Left renal pelvis (tissue), 4 donors: ENCODE measurements around the gene NCS1. TPM values are rescaled to one million over a fixed set of nuclear protein-coding genes. Genes with fewer than 3 reads are reported as not detected.
"Not testable (repeated sequence)": the region's sequence is repeated elsewhere in the genome, so short reads cannot be mapped to it uniquely, and the experiment has no call there.

Experiments
- DNase-seq, 4 donors: peaks; one replicate each; pipeline ENCODE4 v3.0.0-alpha.2; 2013; ENCODE audit warnings: low read depth in 4 of 4, low spot score in 3 of 4
- polyA plus RNA-seq, 4 donors: library from polyadenylated mRNA; unstranded; fragments of 120-200 nt; gene quantifications; one replicate each; pipeline ENCODE4 v1.2.1, GENCODE V29; 2013; ENCODE audit not compliant: insufficient read length in 4 of 4

Gene NCS1
- polyA plus RNA-seq, 4 donors: 25.9 to 31.8 (median 27.2) TPM

DNA sequence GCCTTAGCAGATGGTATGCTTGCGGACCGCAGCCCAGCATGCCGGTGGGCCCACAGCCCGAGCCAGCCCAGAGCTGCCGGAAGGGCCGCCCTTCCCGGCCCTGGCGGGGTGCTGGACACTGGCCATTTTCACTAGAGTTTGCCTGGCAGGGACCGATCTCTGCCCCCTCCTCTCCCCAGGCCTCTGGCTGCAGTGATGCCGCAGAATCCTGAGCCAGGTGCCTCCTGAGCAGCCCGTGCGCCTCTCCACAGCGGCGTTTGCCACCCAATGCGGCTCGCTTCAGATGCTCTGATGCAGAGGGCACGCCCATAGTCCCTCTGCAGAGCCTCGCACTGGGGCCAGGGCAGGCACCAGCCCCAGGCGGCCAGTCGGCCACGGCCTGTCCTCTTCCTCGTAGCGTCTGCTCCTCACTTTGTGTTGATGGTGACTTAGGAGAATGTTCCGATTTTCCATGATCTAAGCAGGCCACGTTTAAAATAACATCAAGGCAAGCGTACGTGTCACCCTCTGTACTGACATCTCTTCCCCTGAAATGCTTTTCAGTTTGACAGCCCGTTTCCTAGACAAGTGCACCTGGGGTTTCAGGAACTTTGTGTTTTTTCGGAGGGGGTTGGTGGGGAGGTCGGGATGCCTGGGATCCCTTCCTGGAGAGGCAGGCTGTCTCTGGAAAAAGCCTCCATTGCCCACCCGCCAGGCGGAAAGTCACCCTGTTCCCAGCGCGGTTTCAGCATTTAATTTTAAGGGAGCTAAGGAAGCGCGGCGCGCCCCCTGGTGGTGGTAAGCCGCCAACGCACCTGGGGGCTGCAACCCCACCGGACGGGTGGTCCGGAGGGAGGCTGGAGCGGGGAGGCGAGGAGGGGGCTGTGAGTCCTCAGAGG is 63.6 kb downstream of the NCS1 start:
- no peak for DNase-seq

DNA sequence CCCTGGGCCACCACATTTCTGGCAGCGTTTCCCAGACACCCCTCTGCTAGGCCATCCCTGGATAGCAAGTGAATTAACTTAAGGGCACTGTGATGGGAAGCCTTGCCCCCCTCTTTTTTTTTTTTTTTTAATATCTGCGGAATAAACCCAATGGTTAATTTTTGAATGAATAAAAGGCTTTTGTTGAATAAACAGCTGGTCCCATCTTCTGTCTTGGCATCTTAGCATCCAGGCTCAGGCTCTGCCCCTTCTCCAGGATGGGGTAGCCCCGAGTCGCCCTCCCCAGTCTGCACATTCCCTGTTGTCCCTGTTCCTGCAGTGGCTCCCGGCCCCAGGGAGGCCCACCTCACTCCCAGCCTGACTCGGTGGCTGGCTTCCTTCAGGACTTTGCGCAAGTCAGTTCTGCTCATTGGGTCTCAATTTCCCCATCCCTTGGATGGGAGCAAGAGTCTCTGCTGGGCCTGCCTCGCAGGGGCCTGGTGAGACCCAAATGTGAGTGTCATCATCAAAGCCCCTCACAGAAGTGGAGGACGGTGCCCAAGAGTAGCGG is 64.3 kb downstream of the NCS1 start:
- no peak for DNase-seq

DNA sequence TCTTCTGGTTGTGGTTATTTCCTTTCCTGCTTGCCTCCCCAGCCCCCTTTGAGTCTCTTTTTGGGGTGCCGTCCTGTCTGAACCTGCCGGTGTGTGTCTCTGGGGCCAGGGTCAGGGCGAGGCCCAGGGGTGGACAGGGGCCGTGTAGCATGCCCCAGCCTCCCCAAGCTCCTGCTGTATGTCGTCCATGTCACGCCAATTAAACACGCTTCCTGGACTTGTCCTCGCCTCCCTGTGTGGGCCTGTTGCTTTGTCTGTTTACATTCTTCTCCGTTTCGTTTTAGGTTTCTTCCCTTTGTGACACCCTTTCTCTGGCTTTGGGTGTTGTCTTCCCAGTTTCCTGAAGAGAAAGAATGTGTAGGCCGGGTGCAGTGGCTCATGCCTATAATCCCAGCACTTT is 64.9 kb downstream of the NCS1 start:
- DNase-seq: no peak

DNA sequence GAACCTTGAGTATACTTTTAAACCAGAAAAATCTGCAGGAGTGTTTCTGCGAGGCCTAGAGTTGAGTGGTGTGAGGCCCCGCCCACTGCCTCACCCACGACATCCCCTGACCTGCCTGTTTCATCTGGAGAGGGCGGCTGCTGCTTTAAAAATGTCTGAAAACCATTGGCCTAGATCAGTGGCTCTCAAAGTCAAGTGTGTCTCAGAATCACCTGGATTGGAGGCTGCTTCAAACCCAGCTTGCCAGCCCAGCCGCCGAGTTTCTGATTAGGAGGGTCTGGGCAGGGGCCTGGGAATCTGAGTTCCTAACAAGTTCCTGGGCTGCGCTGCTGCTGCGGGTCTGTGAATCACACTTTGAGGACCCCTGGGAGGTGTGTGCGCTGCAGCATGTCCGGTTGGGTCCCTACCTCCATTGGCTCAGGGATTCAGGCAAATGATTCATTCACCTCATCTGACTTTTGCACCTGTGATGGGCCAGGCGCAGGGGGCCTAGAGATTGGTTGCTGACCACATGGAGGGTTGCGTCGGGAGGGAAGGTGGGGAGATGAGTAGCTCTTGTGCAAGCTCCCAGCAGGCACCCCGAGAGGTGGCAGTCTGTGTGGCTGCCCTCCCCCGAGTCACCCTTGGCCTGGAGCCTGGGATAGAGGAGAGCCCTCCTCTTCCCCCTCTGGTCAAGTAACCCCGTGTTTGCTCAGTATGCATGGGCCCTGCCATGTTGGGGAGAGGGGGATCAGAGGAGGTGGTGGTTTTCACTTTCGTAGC is 65.7 kb downstream of the NCS1 start:
- DNase-seq: no peak

DNA sequence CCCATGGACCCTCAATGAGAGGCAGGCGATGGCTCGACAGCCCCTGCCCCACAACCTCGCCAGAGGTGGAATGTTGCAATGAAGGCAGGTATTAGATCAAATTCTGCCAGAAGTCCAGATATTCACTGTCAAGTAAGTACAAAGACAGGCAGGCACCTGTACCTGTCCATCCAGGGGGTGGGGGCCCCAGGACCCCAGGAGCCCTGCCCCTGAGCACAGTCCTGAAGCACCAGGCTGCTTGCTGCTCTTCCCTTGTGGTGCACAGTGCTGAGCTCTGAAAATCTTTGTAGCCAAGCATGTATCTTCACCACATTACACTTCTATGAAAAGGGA is 67.1 kb downstream of the NCS1 start:
- DNase-seq: no peak

DNA sequence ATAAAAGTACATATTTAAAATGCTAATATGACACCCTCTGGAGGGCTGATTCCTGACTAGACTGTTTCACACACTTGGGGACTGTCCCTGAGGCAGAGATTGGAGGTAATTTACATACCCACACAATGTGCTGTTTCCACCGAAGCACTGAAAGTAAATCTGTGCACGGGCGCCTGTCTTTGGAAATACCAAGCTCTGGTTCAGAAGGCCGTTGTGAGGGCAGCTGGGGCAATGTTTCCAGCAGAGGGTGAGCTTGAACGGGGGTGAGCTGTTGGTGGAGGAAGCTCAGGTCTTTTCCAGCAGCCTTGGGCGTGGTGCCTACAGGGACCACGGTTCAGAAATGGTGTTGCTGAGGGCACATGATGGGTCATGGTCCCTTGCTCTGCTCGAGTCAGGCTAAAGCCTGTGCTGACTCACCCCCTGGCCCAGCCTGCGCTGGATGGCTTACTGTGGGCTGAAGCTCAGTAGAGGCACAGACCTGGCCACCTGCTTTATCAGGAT is 67.6 kb downstream of the NCS1 start:
- DNase-seq: no peak

DNA sequence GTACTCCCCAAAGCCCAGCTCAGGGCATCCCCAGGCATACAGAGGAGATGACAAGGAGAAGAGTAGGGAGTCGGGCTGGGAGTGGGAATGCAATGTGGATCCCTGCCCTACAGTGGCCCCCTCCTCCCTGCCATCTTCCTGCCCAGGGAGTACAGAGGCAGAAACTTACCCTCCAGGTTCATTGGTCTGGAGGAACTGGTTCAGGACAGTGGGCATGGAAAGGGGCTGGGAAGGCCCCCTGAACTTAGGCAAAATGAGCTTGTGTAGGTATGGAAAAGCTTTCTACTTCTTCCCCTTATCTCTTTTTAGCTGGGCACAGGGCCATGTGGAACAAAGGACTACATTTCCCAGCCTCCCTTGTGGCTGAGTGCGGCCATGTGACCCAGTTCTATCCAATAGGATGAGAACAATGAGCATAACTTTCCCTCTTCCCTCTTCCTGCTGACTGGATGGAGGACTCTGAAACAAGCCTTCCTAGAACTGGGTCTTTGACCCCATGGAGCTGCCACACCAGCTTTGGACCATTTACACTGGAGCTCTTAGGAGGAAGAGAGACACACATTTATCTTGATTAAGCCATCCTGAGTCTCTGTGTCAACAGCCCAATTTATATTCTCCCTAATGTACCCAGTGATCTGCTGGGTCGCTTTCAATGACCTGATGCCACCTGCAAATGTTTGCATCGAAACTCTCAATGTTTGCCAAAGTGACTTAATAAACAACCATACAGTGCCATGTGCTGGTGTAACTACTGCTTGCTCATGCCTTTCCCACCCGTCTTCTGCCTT is 68.4 kb downstream of the NCS1 start:
- DNase-seq: no peak

DNA sequence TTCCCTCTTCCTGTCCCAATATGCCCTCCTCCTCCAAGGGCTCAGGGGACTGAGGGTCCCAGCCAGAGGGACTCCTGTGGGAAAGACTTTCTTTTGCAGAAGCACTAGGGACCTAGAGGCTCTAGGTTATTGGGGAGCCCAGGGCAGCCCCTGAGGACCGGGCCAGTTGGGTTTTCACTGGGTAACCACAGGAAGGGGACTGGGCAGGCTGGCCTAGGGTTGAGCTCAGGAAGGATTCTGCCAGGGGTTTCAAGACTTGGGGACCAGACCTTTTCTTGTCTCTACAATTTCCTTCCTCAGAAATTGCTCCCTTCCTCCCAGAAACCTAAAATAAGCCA is 69.0 kb downstream of the NCS1 start:
- no peak for DNase-seq

DNA sequence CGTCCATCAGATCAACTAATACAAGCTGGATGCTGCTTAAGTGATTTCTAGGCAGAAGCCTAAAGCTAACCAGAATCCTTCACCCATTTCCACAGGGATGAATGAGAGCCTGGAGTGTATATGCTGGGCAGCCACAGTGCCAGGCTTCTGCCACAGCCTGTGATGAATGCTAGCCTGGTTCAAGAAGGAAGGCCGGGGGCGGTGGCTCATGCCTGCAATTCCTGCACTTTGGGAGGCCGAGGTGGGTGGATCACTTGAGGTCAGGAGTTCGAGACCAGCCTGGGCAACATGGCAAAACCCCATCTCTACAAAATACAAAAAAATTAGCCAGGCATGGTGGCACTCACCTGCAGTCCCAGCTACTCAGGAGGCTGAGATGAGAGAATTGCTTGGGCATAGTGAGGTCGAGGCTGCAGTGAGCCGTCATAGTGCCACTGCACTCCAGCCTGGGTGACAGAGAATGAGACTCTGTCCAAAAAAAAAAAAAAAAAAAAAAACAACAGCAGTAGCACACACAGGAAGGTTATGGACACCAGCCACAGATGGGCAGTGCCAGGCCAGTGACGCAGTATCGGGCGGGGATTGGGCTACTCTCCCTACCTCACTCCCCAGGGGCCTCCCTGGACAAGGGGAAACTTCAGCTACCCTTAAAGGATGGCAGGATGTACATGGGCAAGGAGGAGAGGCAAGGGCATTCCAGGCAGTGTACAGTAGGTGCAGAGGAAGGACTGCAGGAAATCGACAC is 70.2 kb downstream of the NCS1 start:
- no peak for DNase-seq

DNA sequence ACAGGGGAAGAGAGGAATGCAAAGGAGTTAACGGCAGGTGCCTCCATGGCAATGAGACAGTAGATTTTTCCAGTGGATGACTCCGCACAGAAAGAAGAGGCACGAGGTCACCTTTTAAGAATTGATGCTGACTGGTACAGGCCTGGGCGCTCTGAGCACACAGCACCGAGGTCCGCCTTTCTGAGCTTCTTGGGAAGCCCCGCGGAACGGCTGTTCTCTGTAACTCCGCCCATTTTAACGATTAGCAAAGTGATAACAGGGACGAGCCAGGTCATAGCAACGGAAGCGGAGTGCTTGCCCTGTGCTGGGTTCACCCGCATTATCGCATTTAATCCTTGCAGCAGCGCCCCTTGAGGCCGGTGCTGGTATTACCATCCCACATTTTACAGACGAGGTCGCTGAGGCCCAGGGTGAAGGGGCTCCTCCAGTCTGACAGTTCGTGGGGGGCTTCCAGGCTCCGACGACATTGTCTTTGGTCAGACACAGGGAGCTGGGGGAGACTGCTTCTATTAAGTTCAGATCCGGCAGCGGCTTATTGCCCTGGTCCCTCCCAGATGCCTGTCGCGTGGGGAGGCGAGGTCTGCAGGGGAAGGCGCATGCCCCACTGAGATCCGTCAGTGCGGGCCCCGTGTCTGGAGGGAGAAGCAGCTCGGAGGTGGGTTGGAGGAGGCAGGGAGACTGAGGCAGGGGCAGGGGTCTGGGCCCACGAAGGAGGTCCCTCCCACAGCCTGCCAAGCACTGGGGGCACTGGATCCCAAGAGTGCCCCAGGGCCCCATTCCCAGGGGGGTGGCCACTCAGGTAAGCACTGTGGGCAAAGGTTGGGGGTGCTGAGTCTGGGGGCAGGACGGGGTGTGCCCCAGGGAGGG is 71.0 kb downstream of the NCS1 start:
- DNase-seq: no peak

DNA sequence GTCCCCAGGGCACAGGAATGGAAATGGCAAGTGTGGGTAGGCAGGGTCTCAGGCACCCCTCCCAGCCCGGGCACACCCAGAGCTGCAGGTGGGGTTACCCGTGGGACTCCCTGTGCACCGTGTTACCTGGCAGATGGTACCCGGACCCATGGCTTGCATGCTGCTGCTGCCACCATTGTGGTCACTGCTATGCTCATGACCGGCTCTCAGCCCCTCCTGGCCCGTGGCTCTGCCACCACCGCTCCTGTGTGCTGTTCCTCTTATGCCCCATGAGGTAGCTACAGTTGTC is 71.6 kb downstream of the NCS1 start:
- DNase-seq: no peak

DNA sequence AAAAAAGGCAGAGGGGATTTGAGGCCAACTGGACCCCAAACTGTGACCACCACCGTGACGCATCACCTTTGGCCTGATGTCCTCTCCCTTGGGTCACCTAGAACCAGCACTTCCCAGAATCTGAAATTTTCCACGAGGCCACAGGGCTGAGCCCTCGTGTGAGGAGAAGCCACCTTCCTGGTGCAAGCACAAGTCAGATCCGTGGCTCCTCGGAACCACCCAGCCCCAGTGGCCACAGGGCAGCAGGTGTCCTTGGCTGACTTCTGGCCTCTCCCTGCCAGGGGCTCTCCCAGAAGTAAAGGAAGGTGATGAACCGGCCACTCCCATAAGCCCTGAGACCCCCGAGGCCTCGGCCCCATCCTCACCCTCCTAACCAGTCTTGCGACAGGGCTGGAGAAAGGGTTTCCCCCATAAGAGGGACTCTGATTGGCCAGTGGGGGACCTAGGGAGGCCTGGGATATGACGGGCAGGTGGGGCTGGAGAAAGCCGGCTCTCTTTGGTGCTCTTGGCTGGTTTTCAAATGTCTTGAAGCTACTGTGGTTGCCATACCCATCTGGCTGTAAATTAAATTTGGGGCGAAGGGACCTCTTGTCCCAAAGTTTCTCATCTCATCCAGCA is 72.5 kb downstream of the NCS1 start:
- DNase-seq: no peak

DNA sequence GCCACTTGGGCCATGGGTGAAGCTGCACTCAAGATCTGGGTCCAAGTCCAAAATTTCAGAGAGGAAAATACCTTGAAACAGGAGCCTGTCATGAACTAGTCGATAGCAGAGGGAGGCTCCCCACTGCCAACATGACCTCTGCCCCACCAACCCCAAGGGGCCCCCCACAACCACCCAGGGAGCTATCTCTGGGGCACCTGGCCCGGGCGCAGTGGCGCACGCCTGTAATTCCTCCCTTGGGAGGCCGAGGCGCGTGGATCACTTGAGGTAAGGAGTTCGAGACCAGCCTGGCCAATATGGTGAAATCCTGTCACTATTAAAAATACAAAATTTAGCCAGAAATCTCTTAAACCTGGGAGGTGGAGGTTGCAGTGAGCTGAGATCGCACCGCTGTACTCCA is 73.3 kb downstream of the NCS1 start:
- DNase-seq: no peak

DNA sequence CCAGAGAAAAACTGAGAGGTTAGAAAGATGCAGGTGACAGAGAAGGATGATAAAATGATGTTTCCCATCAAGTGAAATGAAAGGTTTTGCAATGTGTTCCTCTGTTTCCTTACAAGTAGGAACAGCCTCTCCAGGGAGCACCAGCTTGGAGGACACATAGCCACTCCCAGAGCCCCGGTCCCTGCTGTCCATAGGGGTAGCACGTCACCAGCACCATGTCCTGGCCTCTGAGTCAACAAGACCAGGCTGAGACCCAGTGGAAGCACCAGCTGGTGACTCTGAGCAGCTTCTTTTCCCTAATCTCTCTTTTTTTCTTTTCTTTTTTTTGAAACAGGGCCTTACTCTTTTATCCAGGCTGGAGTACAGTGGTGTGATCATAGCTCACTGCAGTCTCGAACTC is 73.9 kb downstream of the NCS1 start:
- no peak for DNase-seq

DNA sequence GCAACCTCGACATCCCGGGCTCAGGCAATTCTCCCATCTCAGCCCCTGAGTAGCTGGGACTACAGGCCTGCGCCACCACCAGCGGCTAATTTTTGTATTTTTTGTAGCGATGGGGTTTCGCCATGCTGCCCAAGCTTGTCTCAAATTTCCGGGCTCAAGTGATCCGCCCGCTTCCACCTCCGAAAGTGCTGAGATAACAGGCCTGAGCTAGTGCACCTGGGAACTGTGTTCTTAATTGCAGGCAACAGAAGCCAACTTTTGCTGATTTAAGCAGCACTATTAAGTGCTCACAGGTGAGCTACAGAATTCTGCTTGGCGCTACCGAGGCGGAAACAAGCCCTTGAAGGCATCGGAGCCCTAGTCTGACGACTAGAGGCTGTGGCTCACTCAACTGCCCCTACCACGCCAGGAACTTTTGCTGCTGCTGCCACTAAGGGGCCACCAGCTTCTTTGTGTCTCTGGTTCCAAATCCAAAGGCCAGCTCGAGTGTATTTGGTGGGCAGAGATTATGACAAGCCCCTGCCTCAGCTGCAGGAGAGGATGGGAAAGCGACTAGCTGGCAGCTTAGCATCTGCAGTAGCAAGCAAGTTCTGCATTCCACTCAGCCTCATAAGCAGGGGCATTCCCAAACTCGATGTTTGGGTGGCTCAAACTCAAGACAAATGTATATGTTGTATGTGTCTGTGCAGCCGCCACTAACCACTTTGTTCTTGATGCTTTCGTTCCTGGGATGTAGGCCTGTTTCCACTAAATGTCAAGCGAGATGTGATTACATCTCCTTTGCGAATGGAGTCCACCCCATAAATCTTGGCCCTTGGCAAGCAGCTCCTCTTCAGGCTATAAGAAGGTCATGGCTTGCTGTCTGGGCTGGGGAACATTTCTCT is 82.8 kb downstream of the NCS1 start:
- no peak for DNase-seq

DNA sequence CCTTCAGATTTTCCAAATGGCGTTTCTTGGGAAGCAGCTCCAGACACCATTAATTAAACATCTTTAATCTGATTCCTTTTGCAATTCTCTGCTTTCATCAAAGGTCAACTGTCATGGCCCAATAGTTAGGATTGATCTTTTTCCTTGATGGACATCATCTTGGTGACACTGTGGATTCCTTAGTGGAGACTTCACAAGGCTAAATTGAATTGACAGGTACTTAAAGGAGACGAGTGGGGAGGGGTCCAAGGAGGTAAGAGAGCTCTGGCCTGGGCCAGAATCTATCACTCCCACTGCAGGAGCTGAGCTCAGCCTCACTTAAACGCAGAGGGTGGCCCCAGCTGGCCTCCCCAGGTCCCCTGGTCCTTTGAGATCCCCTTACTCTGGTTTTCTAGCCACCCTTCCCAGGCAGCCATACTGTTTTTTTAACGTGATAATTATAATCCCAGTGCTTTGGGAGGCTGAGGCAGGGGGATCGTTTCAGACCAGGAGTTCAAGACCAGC is 83.5 kb downstream of the NCS1 start:
- DNase-seq: no peak

DNA sequence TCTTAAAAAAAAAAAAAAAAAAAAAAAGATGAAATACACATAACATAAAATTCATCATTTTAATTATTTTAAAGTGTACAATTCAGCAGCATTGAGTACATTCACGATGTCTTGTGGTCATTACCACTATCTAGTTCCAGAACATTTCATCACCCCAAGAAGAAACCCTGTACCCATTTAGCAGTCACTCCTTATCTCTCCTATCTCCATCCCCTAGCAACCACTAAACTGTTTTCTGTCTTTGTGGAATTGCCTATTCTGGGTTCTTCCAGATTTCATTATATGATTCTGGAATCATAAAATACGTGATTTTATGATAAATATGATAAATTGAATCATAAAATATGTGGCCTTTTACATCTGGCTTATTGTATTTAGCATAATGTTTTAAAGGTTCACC is 84.4 kb downstream of the NCS1 start:
- no peak for DNase-seq

DNA sequence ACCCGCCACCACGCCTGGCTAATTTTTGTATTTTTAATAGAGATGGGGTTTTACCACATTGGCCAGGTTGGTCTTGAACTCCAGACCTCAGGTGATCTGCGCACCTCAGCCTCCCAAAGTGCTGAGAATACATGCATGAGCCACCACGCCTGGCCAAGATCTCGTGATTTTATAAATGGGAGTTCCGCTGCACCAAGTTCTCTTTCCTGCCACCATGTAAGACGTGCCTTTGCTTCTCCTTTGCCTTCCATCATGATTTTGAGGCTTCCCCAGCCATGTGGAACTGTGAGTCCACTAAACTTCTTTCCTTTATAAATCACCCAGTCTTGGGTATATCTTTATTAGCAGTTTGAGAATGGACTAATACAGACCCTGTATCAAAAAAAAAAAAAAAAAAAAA is 85.9 kb downstream of the NCS1 start:
- DNase-seq: not testable (repeated sequence)
